ENCODE measurements around the gene NAA40.

The NAA40 gene

DNA sequence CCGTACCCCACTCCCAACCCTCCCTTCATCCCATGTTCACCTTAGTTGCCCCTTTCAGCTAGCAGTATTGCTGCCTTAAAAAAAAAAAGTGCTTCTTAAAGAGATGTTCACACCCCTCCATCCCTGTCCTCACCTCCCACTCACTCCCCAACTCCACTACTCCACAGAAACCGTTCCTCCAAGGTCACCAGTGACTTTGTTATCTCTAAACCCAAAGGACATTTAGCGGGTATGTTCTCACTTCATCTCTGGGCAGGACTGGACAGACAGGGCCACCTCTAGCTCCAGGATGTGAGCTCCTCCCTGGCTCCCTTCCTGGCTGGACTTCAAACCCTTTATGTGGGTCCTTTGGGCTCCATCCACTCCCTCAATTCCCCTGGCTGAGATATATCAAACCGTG is 15.5 kb upstream of the NAA40 start (continued):
- TF ChIP-seq, protein P1, sequence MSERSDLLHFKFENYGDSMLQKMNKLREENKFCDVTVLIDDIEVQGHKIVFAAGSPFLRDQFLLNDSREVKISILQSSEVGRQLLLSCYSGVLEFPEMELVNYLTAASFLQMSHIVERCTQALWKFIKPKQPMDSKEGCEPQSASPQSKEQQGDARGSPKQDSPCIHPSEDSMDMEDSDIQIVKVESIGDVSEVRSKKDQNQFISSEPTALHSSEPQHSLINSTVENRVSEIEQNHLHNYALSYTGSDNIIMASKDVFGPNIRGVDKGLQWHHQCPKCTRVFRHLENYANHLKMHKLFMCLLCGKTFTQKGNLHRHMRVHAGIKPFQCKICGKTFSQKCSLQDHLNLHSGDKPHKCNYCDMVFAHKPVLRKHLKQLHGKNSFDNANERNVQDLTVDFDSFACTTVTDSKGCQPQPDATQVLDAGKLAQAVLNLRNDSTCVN (tag by site-specific recombination; optimal IDR thresholded peaks at IDR 0.05) = no peak
- no peak for TF ChIP-seq ZNF549 (tag by site-specific recombination; IDR thresholded peaks at IDR 0.05)
- TF ChIP-seq ZNF354C (tag by site-specific recombination; IDR thresholded peaks at IDR 0.05; ENCODE audit: borderline replicate concordance, low read depth) = no peak
- no peak for TF ChIP-seq YY1 (tag by site-specific recombination; IDR thresholded peaks at IDR 0.05)
- no peak for TF ChIP-seq ZNF324 (tag by site-specific recombination; IDR thresholded peaks at IDR 0.05)
- no peak for TF ChIP-seq ZSCAN23 (tag by site-specific recombination; IDR thresholded peaks at IDR 0.05)
- no peak for TF ChIP-seq KLF7 (tag by site-specific recombination; IDR thresholded peaks at IDR 0.05; ENCODE audit: borderline replicate concordance)
- TF ChIP-seq, protein P2, sequence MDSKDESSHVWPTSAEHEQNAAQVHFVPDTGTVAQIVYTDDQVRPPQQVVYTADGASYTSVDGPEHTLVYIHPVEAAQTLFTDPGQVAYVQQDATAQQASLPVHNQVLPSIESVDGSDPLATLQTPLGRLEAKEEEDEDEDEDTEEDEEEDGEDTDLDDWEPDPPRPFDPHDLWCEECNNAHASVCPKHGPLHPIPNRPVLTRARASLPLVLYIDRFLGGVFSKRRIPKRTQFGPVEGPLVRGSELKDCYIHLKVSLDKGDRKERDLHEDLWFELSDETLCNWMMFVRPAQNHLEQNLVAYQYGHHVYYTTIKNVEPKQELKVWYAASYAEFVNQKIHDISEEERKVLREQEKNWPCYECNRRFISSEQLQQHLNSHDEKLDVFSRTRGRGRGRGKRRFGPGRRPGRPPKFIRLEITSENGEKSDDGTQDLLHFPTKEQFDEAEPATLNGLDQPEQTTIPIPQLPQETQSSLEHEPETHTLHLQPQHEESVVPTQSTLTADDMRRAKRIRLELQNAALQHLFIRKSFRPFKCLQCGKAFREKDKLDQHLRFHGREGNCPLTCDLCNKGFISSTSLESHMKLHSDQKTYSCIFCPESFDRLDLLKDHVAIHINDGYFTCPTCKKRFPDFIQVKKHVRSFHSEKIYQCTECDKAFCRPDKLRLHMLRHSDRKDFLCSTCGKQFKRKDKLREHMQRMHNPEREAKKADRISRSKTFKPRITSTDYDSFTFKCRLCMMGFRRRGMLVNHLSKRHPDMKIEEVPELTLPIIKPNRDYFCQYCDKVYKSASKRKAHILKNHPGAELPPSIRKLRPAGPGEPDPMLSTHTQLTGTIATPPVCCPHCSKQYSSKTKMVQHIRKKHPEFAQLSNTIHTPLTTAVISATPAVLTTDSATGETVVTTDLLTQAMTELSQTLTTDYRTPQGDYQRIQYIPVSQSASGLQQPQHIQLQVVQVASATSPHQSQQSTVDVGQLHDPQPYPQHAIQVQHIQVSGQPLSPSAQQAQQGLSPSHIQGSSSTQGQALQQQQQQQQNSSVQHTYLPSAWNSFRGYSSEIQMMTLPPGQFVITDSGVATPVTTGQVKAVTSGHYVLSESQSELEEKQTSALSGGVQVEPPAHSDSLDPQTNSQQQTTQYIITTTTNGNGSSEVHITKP (tag by site-specific recombination; IDR thresholded peaks at IDR 0.05) = no peak
- TF ChIP-seq ZNF639 (tag by site-specific recombination; IDR thresholded peaks at IDR 0.05) = no peak
- no peak for TF ChIP-seq ZNF121 (tag by site-specific recombination; IDR thresholded peaks at IDR 0.05)

DNA sequence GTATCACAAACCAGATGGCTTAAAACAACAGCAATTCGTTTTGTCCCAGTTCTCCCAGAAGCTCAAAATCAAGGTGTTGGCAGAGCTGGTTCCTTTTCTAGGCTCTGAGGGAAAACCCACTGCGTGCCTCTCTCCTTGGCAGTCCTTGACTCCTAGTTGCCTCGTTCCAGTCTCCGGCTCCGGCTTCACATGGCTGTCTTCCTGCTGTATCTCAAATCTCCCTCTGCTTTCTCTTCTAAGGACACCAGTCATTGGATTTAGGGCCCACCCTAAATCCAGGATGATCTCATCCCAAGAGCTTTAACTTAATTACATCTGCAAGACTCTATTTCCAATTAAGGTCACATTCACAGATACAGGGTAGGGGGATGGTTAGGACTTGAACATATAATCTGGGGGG is 9.2 kb upstream of the NAA40 start:
- Histone ChIP-seq H3K4me1 (ENCODE audit: control insufficient read depth, insufficient read depth, low read length) (no peaks in the 10 kb centered on the region), H3K27ac (ENCODE audit: extremely low read depth, low read depth, low read length) (no peak overlapping the region), H3K9me3 (ENCODE audit: control insufficient read depth, insufficient read depth, low read depth, low read length) (no peaks in the 10 kb centered on the region), H3K36me3 (ENCODE audit: control insufficient read depth in 2 of 2, insufficient read depth in 1 of 2, low read length in 2 of 2) (no peaks in the 10 kb centered on the region), H3K4me3 (ENCODE audit: low read depth, low read length) (no peak overlapping the region)
- ChIA-PET POLR2A (no interaction called here), CTCF (interaction anchor here (0.7 to 1.7 kb wide), 4 partner anchors 9 to 57 kb away, joined by 3 to 9 read pairs (median 4); no protein-coding TSS in a partner anchor)
- TF ChIP-seq ZSCAN23 (tag by site-specific recombination; IDR thresholded peaks at IDR 0.05) = no peak
- TF ChIP-seq ZNF404 (tag by site-specific recombination; IDR thresholded peaks at IDR 0.05) = no peak
- TF ChIP-seq ZNF174 (tag by site-specific recombination; IDR thresholded peaks at IDR 0.05) = no peak
- TF ChIP-seq ZNF654 (tag by site-specific recombination; IDR thresholded peaks at IDR 0.05; ENCODE audit: low read depth) = no peak
- TF ChIP-seq, protein P3, sequence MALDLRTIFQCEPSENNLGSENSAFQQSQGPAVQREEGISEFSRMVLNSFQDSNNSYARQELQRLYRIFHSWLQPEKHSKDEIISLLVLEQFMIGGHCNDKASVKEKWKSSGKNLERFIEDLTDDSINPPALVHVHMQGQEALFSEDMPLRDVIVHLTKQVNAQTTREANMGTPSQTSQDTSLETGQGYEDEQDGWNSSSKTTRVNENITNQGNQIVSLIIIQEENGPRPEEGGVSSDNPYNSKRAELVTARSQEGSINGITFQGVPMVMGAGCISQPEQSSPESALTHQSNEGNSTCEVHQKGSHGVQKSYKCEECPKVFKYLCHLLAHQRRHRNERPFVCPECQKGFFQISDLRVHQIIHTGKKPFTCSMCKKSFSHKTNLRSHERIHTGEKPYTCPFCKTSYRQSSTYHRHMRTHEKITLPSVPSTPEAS (tag by site-specific recombination; IDR thresholded peaks at IDR 0.05) = no peak
- TF ChIP-seq ZNF623 (tag by site-specific recombination; IDR thresholded peaks at IDR 0.05) = no peak
- TF ChIP-seq ZNF366 (tag by site-specific recombination; conservative IDR thresholded peaks at IDR 0.05) = no peak

- no peaks in the 10 kb centered on the region for H3K36me3 ChIP-seq (ENCODE audit: control insufficient read depth in 2 of 2, insufficient read depth in 1 of 2, low read length in 2 of 2)
- no peaks in the 10 kb centered on the region for H3K9me3 ChIP-seq (ENCODE audit: control insufficient read depth, insufficient read depth, low read depth, low read length)
- CTCF ChIA-PET = interaction anchor here (0.8 kb wide), 1 partner anchor 93 kb away, joined by 3 read pairs; no protein-coding TSS in a partner anchor
- H3K4me1 ChIP-seq (ENCODE audit: control insufficient read depth, insufficient read depth, low read length) = no peaks in the 10 kb centered on the region
- no peak overlapping the region for H3K27ac ChIP-seq (ENCODE audit: extremely low read depth, low read depth, low read length)
- TF ChIP-seq ZNF48 (tag by site-specific recombination; IDR thresholded peaks at IDR 0.05) (no peak), ZSCAN16 (tag by site-specific recombination; IDR thresholded peaks at IDR 0.05) (no peak), ZNF548 (tag by site-specific recombination; IDR thresholded peaks at IDR 0.05) (no peak), KLF8 (tag by site-specific recombination; IDR thresholded peaks at IDR 0.05) (no peak), ZIC2 (tag by site-specific recombination; IDR thresholded peaks at IDR 0.05) (peak; percentile 54), ZNF664 (tag by site-specific recombination; IDR thresholded peaks at IDR 0.05) (no peak), ZNF341 (tag by site-specific recombination; IDR thresholded peaks at IDR 0.05; ENCODE audit: low read depth) (peak; percentile 46)
- POLR2A ChIA-PET = no interaction called here
- H3K4me3 ChIP-seq (ENCODE audit: low read depth, low read length) = no peak overlapping the region
Observed at GRCh38 chr11:63931045-63931444, 7.8 kb upstream of the NAA40 start.

All from HEK293 (cell line).